ENCODE measurements around the gene NR3C2.

NR3C2 gene

DNA sequence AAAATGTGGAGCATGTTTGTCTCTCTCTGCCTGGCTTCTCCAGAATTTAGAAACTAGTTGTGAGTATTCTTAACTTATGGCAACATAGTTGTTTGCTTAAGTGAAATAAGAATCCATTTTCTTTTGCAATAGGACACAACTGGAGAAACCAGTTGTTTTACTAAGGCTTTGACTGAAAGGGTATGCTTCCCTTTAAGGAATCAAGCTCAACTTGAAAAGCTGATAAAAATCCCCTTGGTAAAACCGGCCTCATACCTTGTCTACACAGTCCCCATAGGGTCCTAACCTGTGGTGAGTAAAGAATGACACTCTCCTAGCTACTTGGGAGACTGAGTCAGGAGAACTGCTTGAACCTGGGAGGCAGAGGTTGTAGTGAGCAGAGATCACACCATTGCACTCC is 139.8 kb downstream of the NR3C2 start:
- no peak for DNase-seq

DNA sequence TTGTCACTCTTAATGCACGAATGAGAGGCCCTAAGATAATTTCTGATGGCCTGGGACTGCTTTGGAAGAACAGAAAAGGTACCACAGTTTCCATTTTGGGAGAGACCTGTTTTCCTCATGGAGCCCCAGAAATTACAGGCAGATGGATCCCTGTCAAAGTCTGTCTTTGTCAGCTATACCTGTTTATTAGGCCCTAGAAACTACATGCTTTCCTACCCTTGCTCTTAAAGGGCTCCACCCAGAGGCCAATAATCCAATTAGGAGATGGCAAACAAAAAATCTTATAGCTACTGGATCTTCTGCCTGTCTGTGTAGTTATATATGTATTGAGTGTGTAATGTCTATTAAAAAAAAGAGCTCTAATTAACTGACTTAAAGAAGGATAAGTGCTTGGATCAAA is 141.3 kb downstream of the NR3C2 start:
- DNase-seq: no peak

DNA sequence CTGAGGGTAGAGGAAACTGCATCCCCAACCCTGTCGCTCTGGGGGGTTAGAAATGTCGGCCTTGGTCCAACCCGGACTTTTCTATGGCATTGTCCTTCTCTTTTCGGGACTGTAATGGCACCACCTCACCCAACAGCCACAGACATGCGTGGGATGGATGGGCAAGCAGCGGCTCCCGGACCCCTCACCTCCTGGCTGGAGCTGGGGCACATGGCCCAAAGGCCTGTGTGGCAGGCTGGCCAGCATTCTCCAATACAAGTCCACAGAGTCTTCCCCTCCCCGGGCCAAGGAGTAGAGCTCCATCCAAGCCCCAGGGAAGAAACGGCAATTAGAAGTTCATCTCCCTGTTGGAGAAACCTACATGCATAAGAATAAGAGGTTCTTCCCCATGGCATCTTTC is 142.9 kb downstream of the NR3C2 start:
- DNase-seq: no peak

DNA sequence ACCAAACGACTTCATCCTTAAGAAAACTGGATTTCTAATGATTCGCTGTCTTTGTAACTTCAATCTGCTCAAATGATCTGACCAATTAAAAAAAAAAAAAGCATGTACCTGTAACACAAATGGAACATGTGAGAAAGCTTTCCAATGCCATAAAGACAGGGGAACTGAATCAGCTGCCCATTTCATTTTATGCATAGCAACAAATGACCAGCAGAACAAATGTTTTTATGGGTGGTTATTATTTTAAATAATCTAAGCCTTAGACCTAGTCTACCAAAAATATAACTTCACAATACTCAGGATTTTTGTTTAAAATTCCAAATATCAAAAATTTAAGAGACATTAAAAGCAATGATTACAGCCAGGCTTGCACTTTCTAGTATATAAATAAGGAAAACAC is 145.7 kb downstream of the NR3C2 start:
- DNase-seq: no peak

DNA sequence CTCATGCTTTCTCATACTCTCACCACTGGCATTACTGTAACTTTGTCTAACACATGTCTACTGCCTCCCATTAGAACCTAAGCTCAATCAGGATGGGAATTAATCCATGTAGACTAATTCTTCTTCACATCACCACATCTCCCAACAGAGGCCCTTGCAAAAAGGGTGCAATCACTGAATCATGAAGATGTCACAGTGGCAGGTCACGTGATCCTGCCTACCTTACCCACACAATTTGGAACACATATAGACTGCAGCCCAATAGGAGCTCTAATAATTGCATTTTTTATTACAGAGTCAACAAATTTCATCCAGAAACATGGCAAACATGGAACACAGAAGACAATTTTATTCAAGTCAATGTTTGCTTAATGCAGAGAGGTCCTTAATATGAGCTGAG is 146.6 kb downstream of the NR3C2 start:
- no peak for DNase-seq

DNA sequence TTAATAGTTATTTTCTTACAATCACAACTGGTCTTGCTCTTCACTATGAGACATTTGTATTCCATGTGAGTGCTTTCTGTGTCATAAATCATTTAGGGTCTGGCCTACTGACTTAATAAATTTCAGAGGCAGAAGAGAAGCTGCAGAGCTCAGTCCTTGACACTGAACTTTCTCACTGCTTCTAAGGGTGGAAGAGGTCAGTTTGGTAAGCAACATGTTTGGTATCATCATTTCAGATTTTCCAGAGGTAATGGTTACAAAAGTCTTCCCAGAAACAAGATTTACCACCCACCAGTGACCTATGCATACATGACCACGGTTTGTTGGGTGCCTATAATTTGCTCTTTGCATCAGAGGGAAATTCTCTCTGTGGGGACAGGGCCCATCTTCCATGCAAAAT is 148.6 kb downstream of the NR3C2 start:
- DNase-seq: no peak

DNA sequence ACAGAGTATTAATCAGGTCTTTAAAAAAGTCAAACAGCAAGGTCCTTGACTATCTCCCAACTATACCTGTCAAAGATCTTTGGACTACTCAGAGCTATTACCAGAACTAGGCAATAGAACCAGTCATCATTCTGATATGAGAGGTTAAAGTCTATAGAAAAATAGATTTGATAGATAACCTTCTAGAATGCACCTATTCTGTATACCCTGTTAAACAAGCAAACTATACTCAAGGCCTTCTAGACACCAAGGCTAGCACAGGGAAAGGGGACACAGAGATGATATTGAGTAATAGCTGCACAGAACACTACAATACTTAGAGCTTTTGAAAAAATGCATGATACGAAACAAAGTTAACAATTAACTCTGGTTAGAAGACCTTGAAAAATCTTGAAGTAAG is 149.5 kb downstream of the NR3C2 start:
- no peak for DNase-seq

DNA sequence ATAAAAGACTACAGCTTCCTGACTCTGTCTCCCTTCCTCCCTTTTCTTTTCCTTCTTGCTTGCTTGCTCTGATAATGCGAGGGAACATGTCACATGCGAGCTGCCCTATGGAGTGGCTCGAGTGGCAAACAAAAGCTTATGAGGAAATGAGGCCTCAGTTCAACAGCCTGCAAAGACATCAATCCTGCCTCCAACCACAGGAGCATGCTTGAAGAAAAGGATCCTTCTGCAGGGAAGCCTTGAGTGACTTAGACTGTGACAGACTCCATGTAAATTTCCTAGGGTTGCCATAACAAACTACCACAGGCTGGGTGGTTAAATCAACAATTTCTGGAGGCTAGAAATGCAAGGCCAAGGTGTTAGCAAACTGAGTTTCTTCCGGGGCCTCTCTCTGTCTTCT is 152.5 kb downstream of the NR3C2 start:
- DNase-seq: no peak

DNA sequence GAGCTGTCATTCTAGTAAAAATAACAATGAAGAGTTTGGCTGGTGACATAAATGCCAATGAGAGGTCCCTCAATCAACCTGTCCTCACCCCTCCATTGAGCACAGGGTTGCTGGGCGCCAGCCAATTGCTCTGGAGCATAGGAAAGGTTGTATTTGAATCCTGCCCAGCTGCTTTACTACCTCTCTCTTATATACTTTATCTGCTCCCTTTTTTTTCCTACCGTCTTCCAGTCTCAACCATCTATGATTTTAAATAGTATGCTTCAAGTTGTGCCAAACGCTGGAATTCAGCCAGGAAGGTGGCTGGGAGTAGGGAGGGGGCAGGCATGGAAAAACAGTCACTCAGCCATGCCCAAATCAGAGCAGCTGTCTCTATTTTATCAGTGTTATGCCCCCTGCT is 153.8 kb downstream of the NR3C2 start:
- no peak for DNase-seq

DNA sequence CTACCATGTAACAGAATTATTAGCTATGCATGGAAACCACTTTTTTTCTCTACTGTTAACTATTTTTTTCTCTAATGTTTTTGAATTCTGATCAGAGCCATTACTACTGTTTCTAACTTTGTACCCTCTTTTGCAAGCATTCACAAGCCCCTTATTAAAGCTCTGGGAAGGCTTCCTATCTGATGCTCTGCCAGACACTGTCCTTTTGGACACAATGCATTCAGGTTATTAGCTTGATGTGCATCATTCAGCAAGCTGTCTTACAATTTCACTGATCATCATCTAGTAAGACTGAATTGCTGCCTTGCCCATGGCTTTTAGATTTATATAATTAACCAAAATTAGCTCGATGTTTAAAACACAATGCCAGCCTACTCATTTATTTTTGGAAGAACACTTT is 155.1 kb downstream of the NR3C2 start:
- DNase-seq: no peak

DNA sequence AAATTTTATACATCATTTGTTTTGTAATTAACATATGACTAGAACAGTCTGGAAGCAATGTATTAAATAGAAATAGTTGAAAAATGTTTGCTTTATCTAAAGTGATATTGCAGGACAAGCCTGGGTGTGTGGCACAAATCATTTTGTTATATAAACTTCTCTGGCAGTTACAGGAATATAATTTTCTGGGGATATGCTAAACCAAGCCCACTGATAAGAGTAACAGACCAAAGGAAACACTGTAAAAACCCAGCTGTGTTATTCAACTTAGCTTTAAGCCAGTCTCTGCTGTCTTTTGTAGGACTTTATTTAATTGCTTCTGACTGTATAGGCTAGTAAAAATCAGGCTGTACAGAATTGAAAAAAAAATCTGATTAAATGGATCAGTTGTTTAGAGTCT is 156.2 kb downstream of the NR3C2 start:
- DNase-seq: no peak

DNA sequence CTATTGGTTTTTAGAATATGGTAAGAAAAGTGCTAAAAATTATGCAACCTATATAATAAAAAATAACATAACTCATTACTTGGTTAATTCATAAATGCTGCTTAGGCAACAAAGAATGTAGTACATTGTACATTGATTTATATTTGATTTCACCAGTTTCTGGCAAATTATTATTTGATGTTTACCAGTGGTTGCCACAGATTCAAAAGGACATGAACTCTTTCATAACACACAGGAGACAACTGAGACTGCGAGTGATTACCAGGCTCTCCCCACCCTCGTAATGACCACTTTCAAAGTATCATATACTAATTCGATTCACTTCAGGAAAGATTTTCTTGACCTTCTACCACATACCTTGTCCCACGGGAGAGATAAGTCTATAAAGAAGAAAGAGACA is 158.5 kb downstream of the NR3C2 start:
- no peak for DNase-seq

DNA sequence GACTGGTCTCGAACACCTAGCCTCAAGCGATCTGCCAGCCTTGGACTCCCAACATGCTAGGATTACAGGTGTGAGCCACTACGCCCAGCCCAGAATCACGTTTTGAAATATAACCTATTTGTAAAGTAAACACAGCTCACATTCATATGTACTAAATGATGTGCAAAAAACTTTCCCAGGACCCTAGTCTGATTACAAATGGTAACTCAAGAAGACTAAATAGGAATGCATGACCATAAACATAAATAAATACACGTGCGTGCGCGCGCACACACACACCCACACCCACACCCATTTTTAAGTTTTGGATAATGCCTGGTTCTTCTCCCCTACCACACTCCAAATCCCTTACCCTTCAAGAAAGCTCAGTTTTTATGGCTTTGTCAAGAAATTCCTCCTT is 163.9 kb downstream of the NR3C2 start:
- DNase-seq: no peak

DNA sequence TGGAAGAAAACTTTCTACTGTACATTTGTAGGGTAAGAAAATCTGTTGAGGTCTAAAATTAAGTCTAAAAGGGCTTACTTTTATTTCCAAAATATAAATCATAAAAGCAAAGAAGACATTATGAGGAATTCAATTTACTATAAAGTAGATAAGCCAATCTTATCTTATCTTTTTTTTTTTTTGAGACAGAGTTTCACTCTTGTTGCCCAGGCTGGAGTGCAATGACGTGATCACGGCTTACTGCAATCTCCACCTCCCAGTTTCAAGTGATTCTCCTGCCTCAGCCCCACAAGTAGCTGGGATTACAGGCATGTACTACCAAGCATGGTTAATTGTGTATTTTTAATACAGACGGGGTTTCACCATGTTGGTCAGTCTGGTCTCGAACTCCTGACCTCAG is 166.9 kb downstream of the NR3C2 start:
- no peak for DNase-seq

DNA sequence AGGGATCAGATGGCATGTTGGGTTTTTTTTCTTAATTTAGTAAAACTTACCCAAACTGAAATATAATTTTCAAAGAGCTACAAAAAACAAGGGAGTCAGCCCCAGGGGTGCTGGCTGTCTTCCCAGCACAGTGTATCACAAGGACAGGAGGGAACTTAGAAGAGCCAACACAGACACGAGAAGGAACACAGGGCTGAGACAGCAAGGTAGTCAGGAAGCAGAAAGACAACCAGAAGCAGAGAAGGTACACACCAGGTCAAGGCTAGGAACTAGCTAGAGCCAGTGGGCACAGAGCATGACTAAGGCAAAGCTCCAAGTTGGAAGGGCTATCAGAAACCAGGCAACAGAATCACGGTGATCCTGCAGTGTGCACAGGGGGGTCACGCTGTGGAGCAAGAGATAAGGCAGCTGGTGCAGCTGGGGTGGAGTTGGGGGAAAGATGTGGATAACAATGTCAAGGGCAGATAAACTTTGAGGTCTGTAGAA is 168.7 kb downstream of the NR3C2 start:
- no peak for DNase-seq

DNA sequence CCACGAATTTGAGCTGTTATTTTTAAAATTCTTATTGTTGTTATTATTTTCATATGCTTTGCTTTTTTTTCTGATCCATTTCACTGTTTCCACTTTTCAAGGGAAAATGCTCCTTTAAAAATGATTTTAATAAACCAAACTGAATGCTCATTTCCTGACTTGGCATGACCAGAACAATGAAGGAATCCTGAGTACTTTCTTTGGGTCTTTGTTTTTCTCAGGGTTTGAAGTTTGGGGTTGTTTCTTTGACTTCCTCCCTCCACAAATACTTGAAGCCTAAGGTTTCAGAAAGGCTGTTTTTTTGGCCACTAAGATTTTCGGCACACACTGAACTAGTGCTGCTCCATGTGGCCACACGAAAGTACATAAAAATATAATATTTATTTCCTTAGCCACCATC is 171.0 kb downstream of the NR3C2 start:
- DNase-seq: no peak

DNA sequence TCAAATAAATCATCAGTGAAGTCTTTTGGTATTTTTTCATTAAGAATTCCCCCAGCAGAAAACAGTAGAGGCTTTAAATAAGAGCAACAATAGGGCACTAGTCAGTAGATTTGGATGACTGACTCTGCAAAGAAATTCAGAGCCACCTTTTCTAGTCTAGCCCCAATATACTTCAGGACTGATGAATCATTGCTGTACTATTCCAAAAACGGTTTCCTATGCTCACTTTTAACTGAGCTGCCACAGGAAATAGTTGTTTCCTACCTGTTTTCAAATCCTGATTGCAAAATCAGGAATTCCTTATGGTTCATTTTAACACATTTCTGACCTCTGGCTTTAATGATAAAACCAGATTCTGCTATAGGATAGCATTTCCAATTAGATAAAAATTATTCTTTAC is 171.6 kb downstream of the NR3C2 start:
- DNase-seq: no peak

DNA sequence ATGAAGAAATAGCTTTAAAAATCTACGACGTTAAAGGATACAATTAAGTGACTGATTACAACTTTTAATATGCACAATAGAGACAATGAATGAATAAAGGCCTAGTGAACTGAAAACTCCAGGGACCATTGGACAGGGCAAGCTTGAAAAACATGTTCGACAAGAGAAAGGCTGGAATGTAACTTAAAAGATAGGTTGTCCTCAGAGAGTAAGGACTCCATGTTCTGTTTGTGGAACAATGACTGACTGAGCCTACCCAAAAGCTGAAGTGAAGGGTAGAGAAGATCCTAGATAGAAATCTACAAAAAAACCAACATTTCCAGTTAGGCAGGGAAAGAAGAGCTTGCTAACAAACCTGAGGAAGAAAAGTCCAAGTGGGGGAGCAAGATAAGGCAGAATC is 173.4 kb downstream of the NR3C2 start:
- DNase-seq: no peak

DNA sequence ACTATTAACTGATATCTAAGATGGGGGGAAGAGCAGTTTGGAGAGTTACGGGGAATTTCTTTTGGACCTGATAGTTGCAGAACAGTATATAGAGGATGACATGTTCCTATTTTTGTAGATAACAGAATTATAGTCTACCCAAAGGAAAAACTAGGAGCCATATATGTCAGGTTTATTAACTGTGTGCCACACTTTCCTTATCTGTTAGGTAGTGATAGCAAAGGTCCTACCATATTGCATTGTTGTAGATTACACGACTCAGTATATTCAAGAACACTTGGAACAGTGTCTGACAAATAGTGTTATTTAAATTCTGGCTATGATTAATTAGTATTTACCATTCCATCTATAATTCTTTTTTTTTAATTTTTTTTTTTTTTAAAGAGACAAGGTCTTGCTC is 175.3 kb downstream of the NR3C2 start:
- no peak for DNase-seq

DNA sequence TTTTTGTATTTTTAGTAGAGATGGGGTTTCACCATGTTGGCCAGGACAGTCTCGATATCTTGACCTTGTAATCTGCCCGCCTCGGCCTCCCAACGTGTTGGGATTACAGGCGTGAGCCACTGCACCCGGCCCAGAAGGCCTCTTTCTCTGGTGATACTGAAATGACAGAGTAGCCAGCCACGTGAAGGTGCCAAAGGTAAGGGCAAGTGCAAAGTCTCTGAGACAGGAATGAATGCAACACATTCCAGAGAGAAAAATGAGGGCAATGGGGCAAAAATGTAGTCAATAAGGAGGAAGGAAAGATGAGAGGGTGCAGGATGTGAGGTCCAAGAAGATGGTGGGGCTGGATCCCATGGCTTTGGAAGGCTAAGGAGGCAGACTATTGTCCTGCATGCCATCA is 176.0 kb downstream of the NR3C2 start:
- no peak for DNase-seq

DNA sequence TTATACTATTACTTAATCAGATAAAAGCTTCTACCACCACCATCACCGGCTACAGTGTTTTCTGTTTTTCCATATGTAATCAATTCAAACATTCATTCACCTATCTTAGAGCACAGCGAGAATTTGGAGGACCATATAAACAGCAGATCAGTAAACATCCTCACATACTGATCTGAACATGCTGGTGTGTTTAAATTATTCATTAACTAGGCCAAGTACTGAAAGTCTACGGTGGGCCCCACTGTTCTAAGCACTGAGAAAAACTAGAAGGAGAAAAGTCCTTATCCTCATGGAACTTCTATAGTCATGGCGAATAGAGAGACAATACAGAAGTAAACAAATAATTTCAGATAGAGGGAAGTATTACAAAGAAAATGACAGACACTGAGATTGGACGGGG is 176.6 kb downstream of the NR3C2 start:
- no peak for DNase-seq

DNA sequence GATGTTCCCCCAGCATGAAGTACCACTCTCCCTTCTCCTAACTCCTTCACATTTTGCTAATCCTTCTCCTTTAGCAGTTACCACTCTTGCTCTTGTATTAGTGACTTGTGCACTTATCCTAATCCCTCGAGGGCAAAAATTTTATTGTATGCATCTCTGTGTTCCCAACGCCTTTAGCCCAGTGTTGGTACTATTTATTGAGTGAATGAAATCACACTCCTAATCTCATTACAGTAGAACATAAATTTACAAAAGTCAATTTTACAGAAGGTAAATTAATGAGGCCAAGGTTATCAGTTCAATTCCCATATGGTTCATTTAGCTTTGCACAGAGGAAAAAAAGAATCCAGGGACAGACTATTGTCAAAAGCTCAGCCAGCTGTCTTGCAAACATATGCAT is 178.4 kb downstream of the NR3C2 start:
- DNase-seq: no peak

DNA sequence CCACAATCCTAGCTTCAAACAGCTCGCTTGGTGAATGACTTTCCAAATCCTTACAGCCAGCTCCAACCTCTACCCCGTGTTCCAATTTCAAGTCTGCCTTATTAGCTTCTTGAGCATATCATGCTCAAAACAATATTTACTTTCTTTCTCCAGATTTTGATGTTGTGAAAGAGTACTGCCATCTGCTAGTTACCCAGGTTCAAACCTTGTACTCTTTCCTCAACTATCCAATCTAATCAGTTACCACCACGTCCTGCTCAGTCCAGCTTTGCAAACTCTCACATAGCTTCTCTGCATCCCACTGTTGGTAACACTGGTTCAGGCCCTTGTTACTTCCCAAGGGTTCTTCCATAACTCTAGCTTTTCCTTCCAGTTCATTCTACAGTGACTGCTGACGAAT is 179.1 kb downstream of the NR3C2 start:
- no peak for DNase-seq

DNA sequence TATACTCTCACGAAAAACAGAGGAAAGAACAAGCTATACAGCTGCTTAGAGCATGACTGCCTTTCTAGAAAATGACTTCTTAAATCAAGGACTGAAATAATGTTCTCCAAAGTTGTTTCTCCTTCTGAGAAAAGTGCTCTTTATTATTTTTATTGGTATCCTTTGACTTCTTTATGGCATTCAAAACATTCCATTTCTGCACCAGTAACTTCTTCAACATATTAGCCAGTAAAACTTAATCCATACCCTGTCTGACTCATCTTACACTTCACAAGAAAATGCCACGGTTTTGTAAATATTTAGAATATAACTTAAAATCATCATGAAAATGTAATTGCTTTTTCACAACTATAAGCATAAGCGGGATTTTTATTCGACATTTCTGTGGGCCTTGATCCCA is 180.4 kb downstream of the NR3C2 start:
- no peak for DNase-seq

DNA sequence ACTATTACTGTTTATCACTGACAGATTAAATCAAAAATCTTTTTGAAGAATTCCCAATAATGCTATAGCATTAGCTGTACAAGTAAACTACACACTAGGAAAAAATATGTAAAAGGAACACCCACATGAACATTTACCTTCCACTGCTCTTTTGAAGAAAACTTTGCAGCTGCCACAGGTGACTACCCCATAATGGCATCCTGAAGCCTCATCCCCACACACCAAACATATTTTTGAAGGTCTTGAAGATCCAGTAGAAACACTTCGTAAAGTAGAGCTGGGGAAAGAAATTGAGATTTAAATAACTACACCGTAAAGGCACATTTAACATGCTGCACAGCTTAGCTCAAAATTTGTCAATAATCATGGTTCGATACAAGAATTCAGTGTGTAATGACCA is 182.4 kb downstream of the NR3C2 start:
- no peak for DNase-seq

DNA sequence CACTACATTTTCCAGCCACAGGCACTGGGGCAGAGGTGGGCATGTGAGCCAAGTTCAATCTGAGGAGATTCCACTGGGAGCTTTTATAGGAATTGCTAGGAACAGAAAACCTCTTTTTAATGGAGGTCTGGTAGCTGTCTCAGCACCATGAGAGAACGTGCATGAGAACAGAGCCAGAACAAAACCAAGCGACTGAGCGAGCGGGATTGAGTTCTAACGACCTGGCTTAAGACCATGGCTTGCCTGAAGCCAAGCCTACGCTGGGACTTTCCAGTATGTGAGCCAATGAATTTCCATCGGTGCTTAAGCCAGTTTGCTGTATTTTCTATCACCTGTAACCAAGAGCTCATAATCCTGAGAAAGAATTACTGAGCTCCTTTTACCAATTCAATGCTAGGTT is 183.7 kb downstream of the NR3C2 start:
- no peak for DNase-seq

All from fibroblast of skin of scalp (primary cell).